ENCODE results near the gene ZNF800. TPM values are rescaled to one million over a fixed set of nuclear protein-coding genes. Genes with fewer than 3 reads are reported as not detected.

The ZNF800 gene
- polyA plus RNA-seq, 1 of the 3 experiments (the other 2 are of a cell fraction) = 9.2 TPM

DNA sequence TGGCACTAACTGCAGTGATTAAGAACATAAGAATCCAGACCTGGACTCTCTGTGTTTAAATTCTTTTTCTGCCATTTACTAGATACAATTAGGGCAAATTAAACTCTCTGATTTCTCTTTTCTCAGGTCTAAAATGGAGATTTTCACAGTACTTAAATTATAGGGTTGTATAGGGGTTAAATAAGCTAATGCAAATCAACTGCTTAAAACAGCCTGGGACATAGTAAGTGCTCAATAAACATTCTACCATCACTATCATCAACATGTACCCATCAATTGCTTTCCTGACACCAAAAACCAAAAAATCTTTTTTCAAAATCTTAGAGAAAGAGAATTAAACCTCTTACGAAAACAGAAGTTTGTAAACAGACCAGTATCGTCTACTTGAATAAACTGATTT lies 4.5 kb downstream of the ZNF800 start (continued):
- TF ChIP-seq, protein P1, sequence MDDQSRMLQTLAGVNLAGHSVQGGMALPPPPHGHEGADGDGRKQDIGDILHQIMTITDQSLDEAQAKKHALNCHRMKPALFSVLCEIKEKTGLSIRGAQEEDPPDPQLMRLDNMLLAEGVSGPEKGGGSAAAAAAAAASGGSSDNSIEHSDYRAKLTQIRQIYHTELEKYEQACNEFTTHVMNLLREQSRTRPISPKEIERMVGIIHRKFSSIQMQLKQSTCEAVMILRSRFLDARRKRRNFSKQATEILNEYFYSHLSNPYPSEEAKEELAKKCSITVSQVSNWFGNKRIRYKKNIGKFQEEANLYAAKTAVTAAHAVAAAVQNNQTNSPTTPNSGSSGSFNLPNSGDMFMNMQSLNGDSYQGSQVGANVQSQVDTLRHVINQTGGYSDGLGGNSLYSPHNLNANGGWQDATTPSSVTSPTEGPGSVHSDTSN (IDR thresholded peaks at IDR 0.05) = no peak
- TF ChIP-seq, protein P2, sequence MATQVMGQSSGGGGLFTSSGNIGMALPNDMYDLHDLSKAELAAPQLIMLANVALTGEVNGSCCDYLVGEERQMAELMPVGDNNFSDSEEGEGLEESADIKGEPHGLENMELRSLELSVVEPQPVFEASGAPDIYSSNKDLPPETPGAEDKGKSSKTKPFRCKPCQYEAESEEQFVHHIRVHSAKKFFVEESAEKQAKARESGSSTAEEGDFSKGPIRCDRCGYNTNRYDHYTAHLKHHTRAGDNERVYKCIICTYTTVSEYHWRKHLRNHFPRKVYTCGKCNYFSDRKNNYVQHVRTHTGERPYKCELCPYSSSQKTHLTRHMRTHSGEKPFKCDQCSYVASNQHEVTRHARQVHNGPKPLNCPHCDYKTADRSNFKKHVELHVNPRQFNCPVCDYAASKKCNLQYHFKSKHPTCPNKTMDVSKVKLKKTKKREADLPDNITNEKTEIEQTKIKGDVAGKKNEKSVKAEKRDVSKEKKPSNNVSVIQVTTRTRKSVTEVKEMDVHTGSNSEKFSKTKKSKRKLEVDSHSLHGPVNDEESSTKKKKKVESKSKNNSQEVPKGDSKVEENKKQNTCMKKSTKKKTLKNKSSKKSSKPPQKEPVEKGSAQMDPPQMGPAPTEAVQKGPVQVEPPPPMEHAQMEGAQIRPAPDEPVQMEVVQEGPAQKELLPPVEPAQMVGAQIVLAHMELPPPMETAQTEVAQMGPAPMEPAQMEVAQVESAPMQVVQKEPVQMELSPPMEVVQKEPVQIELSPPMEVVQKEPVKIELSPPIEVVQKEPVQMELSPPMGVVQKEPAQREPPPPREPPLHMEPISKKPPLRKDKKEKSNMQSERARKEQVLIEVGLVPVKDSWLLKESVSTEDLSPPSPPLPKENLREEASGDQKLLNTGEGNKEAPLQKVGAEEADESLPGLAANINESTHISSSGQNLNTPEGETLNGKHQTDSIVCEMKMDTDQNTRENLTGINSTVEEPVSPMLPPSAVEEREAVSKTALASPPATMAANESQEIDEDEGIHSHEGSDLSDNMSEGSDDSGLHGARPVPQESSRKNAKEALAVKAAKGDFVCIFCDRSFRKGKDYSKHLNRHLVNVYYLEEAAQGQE (IDR thresholded peaks at IDR 0.05; ENCODE audit: low read depth, low read length) = no peak
- TF ChIP-seq NRF1 (IDR thresholded peaks at IDR 0.05; ENCODE audit: low read depth, low read length) (no peak), GABPA (IDR thresholded peaks at IDR 0.05; ENCODE audit: low read depth) (no peak), MEF2A (IDR thresholded peaks at IDR 0.05; ENCODE audit: borderline replicate concordance, low read depth) (no peak)
- TF ChIP-seq, protein P3, sequence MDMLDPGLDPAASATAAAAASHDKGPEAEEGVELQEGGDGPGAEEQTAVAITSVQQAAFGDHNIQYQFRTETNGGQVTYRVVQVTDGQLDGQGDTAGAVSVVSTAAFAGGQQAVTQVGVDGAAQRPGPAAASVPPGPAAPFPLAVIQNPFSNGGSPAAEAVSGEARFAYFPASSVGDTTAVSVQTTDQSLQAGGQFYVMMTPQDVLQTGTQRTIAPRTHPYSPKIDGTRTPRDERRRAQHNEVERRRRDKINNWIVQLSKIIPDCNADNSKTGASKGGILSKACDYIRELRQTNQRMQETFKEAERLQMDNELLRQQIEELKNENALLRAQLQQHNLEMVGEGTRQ (IDR thresholded peaks at IDR 0.05; ENCODE audit: borderline replicate concordance, low read depth, low read length) = no peak

DNA sequence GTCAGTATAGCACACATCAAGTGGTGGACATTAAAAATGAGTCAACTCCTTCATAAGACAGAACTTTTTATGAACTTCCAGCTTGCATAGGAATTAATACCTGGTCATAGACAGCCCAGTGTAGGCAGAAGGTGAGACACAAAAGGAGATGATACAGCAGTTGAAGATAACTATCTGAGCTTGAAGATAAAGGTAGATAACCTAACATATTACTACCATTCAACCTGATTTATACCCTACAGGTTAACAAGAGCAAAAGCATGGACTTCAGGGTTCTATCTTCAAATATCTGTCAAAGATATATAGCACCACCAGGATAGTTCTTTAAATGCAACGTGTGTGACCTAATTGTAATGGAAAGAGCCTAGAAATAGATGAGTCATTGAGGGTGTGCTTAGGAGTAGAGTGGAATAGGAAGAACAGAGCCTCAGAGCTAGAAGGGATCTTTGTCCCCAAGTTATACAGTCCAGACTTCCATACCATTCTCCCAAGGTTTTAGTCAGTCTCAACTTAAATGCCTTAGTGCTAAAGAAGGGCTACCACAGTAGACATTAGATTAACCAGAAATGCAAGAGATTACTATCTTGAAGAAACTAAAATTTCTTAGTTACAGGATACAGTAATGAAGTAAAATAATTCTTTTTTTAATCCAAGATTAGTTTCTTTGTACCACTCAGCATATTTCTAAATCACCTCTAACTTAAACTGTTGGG lies 9.2 kb downstream of the ZNF800 start:
- Histone ChIP-seq H3K4me2 (no peak overlapping the region), H3K4me1 (ENCODE audit: control insufficient read depth in 1 of 2, insufficient read depth in 2 of 2, low read depth in 1 of 2, low read length in 1 of 2) (no peaks in the 10 kb centered on the region; a peak in 1 of 4 replicates), H3K27me3 (ENCODE audit: insufficient read depth) (no peaks in the 10 kb centered on the region), H3K9ac (no peak overlapping the region), H2AFZ (ENCODE audit: low read depth) (no peak overlapping the region), H3K9me3 (no peaks in the 10 kb centered on the region), H3K79me2 (ENCODE audit: insufficient read depth) (peaks cover 87% of the 10 kb centered on the region), H3K27ac (ENCODE audit: low read depth in 2 of 2, low read length in 1 of 2) (no peak overlapping the region), H3F3A (replicated peaks; ENCODE audit: insufficient read depth) (peaks cover 14% of the 10 kb centered on the region), H3K4me3 (ENCODE audit: low read depth in 2 of 2, low read length in 1 of 2) (no peak overlapping the region), H3K9me2 (no peaks in the 10 kb centered on the region), H3K36me3 (replicated peaks in 1 of 2; ENCODE audit: control insufficient read depth in 1 of 2, insufficient read depth in 2 of 2, low read length in 1 of 2) (peaks cover 70 to 79% of the 10 kb centered on the region in 2 experiments), H4K20me1 (ENCODE audit: insufficient read depth) (peaks cover 48% of the 10 kb centered on the region)
- 73% methylated on average over 1 of the region's 1 CpG for WGBS (ENCODE audit: low lambda C conversion rate)
- DNase-seq = no peak
- CTCF ChIA-PET = interaction anchor here (1.0 to 1.5 kb wide), 3 partner anchors 10 to 36 kb away, joined by 3 to 4 read pairs (median 3); no protein-coding TSS in a partner anchor
- POLR2A ChIA-PET = interaction anchor here (1.0 kb wide), 1 partner anchor 9 kb away, joined by 3 read pairs; the partner anchor contains the start of gene ZNF800
- TF ChIP-seq, protein P4, sequence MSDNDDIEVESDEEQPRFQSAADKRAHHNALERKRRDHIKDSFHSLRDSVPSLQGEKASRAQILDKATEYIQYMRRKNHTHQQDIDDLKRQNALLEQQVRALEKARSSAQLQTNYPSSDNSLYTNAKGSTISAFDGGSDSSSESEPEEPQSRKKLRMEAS (IDR thresholded peaks at IDR 0.05; ENCODE audit: low read depth) = no peak
- TF ChIP-seq FOSL2 (IDR thresholded peaks at IDR 0.05; ENCODE audit: borderline replicate concordance, low read depth) (no peak), SMC3 (IDR thresholded peaks at IDR 0.05; ENCODE audit: low read depth, low read length) (no peak), CHD2 (IDR thresholded peaks at IDR 0.05; ENCODE audit: low read length, partially characterized antibody) (no peak), MXI1 (IDR thresholded peaks at IDR 0.05; ENCODE audit: low read depth, low read length) (no peak), NRF1 (IDR thresholded peaks at IDR 0.05; ENCODE audit: low read depth, low read length) (no peak), FOXM1 (IDR thresholded peaks at IDR 0.05; ENCODE audit: low read depth) (no peak), GATA2 (CRISPR knock-in tag; IDR thresholded peaks at IDR 0.05) (no peak), JUND (IDR thresholded peaks at IDR 0.05) (no peak), ELF1 (IDR thresholded peaks at IDR 0.05) (no peak)
- TF ChIP-seq, protein P5, sequence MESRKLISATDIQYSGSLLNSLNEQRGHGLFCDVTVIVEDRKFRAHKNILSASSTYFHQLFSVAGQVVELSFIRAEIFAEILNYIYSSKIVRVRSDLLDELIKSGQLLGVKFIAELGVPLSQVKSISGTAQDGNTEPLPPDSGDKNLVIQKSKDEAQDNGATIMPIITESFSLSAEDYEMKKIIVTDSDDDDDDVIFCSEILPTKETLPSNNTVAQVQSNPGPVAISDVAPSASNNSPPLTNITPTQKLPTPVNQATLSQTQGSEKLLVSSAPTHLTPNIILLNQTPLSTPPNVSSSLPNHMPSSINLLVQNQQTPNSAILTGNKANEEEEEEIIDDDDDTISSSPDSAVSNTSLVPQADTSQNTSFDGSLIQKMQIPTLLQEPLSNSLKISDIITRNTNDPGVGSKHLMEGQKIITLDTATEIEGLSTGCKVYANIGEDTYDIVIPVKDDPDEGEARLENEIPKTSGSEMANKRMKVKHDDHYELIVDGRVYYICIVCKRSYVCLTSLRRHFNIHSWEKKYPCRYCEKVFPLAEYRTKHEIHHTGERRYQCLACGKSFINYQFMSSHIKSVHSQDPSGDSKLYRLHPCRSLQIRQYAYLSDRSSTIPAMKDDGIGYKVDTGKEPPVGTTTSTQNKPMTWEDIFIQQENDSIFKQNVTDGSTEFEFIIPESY (IDR thresholded peaks at IDR 0.05; ENCODE audit: borderline replicate concordance, low read depth) = no peak
- TF ChIP-seq, protein P1 (IDR thresholded peaks at IDR 0.05) = no peak
